GM20431 (cell line): Measurements from ENCODE around the gene NTMT1.
"Not testable (repeated sequence)": the region's sequence is repeated elsewhere in the genome, so short reads cannot be mapped to it uniquely, and the experiment has no call there.

Experiments
- in situ Hi-C: fragments of 300-500 bp; cut with MseI, MboI; formaldehyde crosslinking; loops from one replicate; pipeline ENCODE4 v1.15.0; 2020; ENCODE audit warnings: low sequenced_read_pairs; ENCODE audit not compliant: unreplicated experiment

The NTMT1 gene, protein sequence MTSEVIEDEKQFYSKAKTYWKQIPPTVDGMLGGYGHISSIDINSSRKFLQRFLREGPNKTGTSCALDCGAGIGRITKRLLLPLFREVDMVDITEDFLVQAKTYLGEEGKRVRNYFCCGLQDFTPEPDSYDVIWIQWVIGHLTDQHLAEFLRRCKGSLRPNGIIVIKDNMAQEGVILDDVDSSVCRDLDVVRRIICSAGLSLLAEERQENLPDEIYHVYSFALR

GRCh38 chr9:129626079-129626624 lies at the start of gene NTMT1:
NTMT1 (plus strand) TSS chr9:129626163; CDS start chr9:129632704, 6,541 bp downstream.
- in situ Hi-C loops: no loop called here

- in situ Hi-C loops: no loop called here
Measured at GRCh38 chr9:129576546-129577543, 49.1 kb upstream of the NTMT1 start.

DNA sequence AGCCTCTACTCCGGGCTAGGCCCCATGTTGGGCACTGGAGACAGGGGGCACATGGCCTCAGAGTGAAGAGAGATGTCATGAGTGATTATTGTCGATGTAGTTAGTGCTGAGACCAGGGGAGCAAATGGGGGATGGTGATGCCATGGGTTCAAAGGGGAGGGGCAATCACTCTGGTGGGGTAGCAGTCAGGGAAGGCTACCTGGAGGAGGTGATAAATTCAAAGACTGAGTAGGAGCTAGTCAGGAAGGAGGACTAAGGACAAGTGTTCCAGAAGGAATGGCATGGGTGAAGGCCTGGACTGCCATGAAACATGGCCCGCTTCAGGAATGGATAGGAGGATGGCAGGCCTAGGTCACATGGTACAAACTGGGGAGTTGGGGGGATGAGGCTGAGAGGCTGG lies 46.7 kb upstream of the NTMT1 start:
- in situ Hi-C loops: no loop called here

- in situ Hi-C loops: no loop called here
Measured at GRCh38 chr9:129580211-129580915, 45.6 kb upstream of the NTMT1 start.

DNA sequence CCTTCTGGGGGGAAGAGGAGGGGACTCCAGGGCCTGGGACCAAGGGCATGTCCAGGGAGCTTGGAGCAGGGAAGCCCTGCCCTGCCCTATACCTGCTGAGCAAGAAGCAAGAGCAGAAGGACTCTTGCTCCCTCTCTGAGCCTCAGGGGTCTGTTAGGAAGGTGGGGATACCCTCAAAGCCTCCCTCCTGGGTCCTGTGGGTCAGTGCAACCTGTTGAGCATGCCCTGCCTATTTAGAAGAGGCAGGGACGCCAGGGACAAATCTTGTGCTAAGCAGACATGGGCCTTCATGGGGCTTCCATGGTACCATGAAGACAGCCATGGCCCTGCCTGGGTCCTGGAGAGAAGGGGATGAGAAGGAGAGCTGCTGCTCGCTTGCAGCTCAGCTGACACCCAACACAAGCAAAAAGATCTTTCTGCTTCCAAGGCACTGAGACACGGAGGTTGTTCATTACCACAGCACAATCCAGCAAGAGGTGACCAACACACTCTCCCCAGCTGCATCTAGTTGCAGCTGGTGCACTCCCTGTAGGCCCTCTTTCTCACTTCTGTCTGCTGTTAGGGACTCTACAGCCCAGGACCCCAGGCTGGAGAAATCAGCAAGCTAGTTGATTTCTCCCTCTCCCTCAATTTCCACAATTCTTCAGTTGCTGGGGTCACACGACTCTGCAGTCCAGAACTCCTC lies 44.3 kb upstream of the NTMT1 start:
- in situ Hi-C loops: no loop called here

DNA sequence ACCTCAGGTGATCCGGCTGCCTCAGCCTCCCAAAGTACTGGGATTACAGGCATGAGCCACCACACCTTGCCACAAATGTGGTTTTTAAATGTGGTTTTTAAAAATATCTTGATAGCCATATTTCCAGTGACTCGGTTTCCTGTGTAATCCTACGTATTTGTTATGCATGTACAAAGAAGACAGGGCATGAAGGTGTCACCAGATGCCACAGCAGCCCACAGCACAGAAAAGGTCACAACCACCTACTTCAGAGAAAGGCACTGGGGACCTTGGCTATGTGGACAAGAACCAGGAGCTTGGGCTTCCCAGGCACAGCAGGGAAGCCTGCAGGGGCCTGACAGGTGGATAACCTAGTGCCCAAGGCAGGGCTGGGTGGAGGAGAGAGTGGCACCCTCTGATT lies 43.1 kb upstream of the NTMT1 start:
- in situ Hi-C loops: no loop called here

DNA sequence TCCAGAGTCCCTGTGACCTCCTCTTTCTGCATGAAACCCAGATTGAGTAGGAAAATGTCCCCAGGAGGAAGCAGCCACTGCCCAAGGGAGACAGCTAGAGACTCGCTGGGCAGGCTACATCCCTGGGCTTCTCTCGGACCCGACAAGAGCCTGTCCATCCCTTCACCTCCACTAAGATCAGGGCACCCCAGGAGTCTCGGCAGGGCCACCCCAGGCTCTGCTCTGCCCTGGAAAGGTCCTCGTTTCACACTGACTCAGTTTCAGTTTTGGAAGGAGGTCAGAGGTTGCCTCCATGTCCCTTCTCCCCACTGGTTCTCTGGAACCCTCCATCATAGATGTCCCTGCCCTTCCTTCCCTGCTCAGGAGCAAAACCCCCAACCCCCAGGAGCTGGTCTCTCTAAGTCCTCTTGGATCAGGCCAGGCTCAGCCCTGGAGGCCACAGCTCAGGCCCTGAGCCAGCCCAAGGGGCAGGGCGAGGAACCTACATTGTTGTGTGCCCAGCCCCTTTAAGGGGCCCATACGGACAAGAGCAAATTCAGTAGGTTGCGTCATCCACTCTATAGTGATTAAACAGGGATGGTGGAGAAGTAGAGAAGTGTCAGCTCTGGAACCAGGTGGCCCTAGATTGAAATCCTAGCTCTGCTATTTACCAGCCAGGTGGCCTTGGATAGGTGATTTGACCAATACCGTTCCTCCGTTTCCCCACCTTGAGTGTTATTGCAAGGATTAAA lies 42.5 kb upstream of the NTMT1 start:
- in situ Hi-C loops: no loop called here

DNA sequence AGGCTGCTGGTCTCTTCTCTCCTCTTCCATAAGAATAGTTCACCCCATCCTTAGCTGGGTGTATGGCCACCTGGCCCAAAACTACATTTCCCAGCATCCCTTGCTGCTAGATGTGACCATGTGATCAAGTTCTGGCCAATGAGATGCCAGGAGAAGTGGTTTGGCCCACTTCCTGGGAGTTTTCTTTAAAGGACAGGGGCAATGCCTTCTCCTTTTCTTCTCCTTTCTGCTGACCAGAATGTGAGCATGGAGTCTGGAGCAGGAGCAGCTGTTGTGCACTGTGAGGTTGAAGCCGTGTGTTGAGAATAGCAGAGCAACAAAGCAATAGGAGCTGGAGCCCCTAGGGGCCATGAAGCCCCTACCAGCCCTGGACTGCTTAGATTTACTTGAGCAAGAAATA lies 41.8 kb upstream of the NTMT1 start:
- in situ Hi-C loops: no loop called here

- in situ Hi-C loops: no loop called here
Measured at GRCh38 chr9:129585352-129585751, 40.6 kb upstream of the NTMT1 start.

DNA sequence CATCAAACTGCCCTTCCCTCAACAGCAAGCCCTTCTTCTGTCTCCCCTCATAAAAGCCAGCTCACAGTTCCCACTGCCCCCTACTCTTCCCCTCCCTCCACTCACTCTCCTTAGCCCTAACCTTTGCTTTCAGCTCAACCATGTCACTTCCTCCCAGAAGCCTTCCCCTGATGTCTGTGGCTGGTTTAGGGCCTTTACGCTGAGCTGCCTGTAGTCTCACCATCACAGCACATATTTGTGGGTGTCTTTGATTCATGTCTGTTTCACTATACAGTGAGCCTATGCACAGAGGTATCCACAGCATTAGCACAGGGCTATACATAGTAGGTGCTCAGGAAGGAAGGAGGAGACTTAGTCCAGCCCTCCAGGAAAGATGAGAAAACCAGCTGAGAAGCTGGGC lies 39.7 kb upstream of the NTMT1 start:
- in situ Hi-C loops: no loop called here

DNA sequence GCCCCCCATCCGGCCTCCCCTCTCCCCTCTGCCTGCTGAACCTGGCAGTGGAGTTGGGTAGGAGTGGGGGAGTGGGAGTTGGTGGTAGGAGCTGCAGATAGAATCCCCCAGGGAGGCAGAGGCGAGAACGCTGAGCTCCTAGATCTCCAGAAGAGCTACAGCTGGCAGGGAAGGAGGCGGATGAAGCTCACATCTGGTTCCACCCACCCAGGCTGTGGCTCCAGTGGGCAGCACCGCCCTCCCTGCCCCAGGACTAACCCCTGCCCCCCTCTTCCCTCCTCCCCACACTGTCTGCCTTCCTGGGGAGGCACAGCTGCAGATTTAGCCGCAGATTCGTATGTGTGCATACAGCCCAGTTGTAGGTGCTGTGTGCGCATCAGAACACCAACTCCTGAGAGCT lies 39.3 kb upstream of the NTMT1 start:
- in situ Hi-C loops: no loop called here

DNA sequence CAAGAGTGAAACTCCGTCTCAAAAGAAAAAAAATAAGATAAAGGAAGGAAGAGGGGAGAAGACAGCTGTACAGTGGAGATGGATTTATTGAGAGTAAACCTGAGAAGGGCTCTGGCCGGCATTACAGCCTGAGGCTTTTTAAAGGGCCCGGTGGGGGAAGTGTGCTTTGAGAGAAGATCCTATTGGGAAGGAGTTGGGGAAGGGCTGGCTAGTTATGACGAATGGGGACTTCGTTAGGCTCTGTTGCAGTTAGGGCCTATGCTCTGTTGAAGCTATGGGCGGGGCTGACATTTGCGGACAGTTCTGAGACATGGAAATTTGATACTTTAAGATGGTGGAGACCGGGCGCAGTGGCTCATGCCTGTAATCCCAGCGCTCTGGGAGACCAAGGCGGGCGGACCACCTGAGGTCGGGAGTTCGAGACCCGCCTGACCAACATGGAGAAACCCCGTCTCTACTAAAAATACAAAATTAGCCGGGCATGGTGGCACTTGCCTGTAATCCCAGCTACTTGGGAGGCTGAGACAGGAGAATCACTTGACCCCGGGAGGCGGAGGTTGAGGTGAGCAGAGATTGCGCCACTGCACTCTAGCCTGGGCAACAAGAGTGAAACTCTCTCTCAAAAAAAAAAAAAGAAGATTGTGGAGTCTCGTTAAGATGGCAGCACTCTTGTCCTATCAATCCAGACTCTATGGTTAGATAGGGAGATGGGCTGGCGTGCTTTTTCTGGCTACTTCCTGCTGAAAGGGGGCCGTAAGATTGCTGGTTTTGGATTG lies 38.3 kb upstream of the NTMT1 start:
- in situ Hi-C loops: no loop called here

- in situ Hi-C loops: no loop called here
Measured at GRCh38 chr9:129590466-129590865, 35.5 kb upstream of the NTMT1 start.

DNA sequence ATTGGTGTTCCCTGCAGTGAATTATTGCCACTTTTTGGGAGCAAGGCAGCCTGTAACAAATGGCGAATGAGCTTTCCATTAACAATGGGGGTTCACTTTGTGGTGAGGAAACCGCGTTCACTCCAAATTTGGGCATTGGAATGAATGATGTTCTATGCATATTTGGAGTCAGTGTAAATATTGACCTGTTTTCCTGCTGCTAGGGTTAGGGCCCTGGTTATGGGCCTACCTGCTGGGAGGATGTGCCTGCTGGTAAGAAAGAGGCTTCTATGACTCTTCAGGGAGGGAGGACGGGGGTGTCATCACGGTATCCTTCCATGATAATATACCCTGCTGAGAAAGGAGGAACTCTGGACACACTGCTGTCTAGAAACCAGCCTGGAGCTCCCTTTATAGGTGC lies 34.0 kb upstream of the NTMT1 start:
- in situ Hi-C loops: no loop called here

DNA sequence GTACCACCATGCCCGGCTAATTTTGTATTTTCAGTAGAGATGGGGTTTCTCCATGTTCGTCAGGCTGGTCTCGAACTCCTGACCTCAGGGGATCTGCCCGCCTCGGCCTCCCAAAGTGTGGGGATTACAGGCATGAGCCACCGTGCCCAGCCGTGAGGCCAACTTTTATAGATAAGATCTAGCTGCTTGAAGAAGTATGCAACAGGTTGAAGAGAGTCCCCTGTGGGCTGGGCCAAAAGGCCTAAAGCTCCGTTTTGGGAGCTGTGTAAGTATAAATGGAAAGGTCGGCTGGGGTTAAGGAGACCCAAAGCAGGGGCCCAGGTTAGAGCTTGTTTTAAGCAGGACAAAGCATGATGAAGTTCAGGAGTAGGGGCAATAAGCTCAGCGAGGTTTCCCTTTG lies 33.2 kb upstream of the NTMT1 start:
- in situ Hi-C loops: not testable (repeated sequence)

GRCh38 chr9:129594632-129595031 lies 31.3 kb upstream of the NTMT1 start:
- in situ Hi-C loops: no loop called here

GRCh38 chr9:129595311-129595741 lies 30.6 kb upstream of the NTMT1 start:
- in situ Hi-C loops: no loop called here

DNA sequence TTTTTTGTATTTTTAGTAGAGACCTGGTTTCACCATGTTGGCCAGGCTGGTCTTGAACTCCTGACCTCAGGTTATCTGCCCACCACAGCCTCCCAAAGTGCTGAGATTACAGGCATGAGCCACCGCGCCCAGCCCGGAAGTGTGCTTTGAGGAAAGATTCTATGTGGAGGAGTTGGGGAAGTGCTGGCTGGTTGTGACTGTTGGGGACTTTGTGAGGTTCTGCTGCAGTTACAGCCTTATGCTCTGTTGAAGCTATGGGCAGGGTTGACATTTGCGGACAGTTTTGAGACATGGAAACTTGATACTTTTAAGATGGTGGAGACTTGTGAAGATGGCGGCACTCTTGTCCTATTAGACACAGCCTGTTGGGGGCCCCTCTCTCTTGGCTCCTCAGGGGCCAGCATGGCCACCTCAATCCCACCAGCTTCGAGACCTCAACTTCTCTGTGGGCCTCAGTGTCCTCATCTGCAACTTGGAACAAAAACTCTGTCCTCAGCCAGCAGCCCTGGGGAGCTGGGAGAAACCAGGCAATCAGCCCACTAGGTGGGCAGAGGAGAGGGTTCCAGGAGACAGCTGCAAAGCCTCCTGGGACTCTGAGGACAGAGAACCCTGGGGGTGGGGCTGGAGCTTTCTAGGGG lies 29.9 kb upstream of the NTMT1 start:
- in situ Hi-C loops: no loop called here
